A549 (cell line): ENCODE measurements around the gene SLIT3. TPM values are rescaled to one million over a fixed set of nuclear protein-coding genes. Genes with fewer than 3 reads are reported as not detected.

ENCODE experiments used
- ATAC-seq, 2 experiments: fragments of 200-7000 bp in 1 of 2; fragments of >200 bp in 1 of 2; cut with Nextera tagmentation in 1 of 2; cut with Tn5 transposase in 1 of 2; 3 replicates each; pipeline versions ENCODE4 v1.8.0 to v1.9.1; 2018 to 2020; ENCODE audit warnings: mild to moderate bottlenecking in 1 of 2, moderate library complexity in 1 of 2
- CTCF ChIA-PET: fragments of 300-600 bp; sonication (Branson Sonifier 250); formaldehyde crosslinking; extraction: SDS; loops from one replicate; lab custom pipeline; 2021; ENCODE audit warnings: antibody characterized with exemption, inconsistent platforms; lab: Yijun Ruan, JAX
- POLR2A ChIA-PET: fragments of 350-600 bp; formaldehyde crosslinking; extraction: SDS; loops from one replicate; lab custom pipeline; 2021; ENCODE audit warnings: antibody characterized with exemption, inconsistent platforms; lab: Yijun Ruan, JAX
- DNase-seq, 2 experiments: peaks; one replicate each; pipeline versions ENCODE4 v3.0.0 to v3.0.0-alpha.2; 2011 to 2016; ENCODE audit warnings: low read depth in 1 of 2, low spot score in 1 of 2
- FAIRE-seq: peaks from 2 replicates; lab custom pipeline; 2011; peaks lifted over from hg19 to GRCh38; lab: Jason Lieb, UNC
- H3K27ac ChIP-seq, 2 experiments: fragments of >200 bp; sonication (Bioruptor Twin); formaldehyde crosslinking; 3 replicates each; pipeline ENCODE4 v1.5.1; 2016 to 2017
- H3K4me1 ChIP-seq: fragments of >200 bp; sonication (Bioruptor Twin); formaldehyde crosslinking; 3 replicates; pipeline ENCODE4 v1.6.1; 2016
- H3K4me2 ChIP-seq: fragments of >200 bp; sonication (Bioruptor Twin); formaldehyde crosslinking; 3 replicates; pipeline ENCODE4 v1.6.1; 2016
- H3K4me3 ChIP-seq: fragments of >200 bp; sonication (Bioruptor Twin); formaldehyde crosslinking; 3 replicates; pipeline ENCODE4 v1.5.1; 2016
- H3K9me3 ChIP-seq: fragments of >200 bp; sonication (Bioruptor Twin); formaldehyde crosslinking; 3 replicates; pipeline ENCODE4 v1.6.1; 2016
- ATOH8 ChIP-seq: fragments of 250-450 bp; sonication (Bioruptor Pico); IDR thresholded peaks from 2 replicates; pipeline ENCODE4 v1.5.0; 2020; ENCODE audit warnings: low read depth, mild to moderate bottlenecking, moderate library complexity
- BCL3 ChIP-seq: fragments of >200 bp; sonication (Bioruptor Twin); formaldehyde crosslinking; IDR thresholded peaks from 3 replicates; pipeline ENCODE4 v1.6.1; 2016
- CBX8 ChIP-seq: fragments of 200-600 bp; sonication (generic); IDR thresholded peaks from 2 replicates; pipeline ENCODE4 v1.6.1; 2016
- E2F6 ChIP-seq: IDR thresholded peaks from 2 replicates; pipeline ENCODE4 v1.6.1; 2012; ENCODE audit warnings: low read depth, borderline replicate concordance
- EHF ChIP-seq: fragments of 250-450 bp; sonication (Bioruptor Pico); IDR thresholded peaks from 2 replicates; pipeline ENCODE4 v1.5.0; 2020; ENCODE audit warnings: mild to moderate bottlenecking
- EP300 ChIP-seq, 2 experiments: fragments of >200 bp; sonication (Bioruptor Twin); formaldehyde crosslinking; IDR thresholded peaks; 2 replicates in 1 of 2; 3 replicates in 1 of 2; pipeline ENCODE4 v1.6.1; 2016 to 2017
- ESRRA ChIP-seq: fragments of 150-350 bp; IDR thresholded peaks from 2 replicates; pipeline ENCODE4 v1.6.1; 2014; ENCODE audit warnings: mild to moderate bottlenecking, low read length, borderline replicate concordance
- FOSL2 ChIP-seq, 2 experiments: fragments of 450-650 bp in 1 of 2; fragments of >200 bp in 1 of 2; sonication (Bioruptor Twin) in 1 of 2; formaldehyde crosslinking; IDR thresholded peaks; 2 replicates each; pipeline versions ENCODE4 v1.5.0 to v1.6.1; 2016 to 2020; ENCODE audit warnings: mild to moderate bottlenecking in 1 of 2, moderate library complexity in 1 of 2
- HOXB5 ChIP-seq: fragments of 250-450 bp; sonication (Bioruptor Pico); IDR thresholded peaks from 2 replicates; pipeline ENCODE4 v1.5.0; 2020; ENCODE audit warnings: mild to moderate bottlenecking, moderate library complexity
- JUN ChIP-seq, 2 experiments: fragments of >200 bp; sonication (Bioruptor Twin); formaldehyde crosslinking; IDR thresholded peaks; 2 replicates in 1 of 2; 3 replicates in 1 of 2; pipeline ENCODE4 v1.6.1; 2016 to 2017
- KDM1A ChIP-seq: fragments of 200-600 bp; sonication (generic); IDR thresholded peaks from 2 replicates; pipeline ENCODE4 v1.6.1; 2016; ENCODE audit warnings: low read depth, mild to moderate bottlenecking
- KDM5A ChIP-seq: fragments of 200-600 bp; sonication (generic); IDR thresholded peaks from 2 replicates; pipeline ENCODE4 v1.6.1; 2016; ENCODE audit warnings: antibody characterized with exemption, mild to moderate bottlenecking
- MAFK ChIP-seq: fragments of 450-650 bp; IDR thresholded peaks from 2 replicates; pipeline ENCODE4 v1.6.1; 2014; ENCODE audit not compliant: partially characterized antibody
- MYC ChIP-seq: IDR thresholded peaks from 2 replicates; pipeline ENCODE4 v1.6.1; 2012; ENCODE audit warnings: mild to moderate bottlenecking, inconsistent platforms, low read length, improper control_type of control experiment, borderline replicate concordance
- NFE2L2 ChIP-seq: fragments of 150-350 bp; conservative IDR thresholded peaks from 2 replicates; pipeline ENCODE4 v1.6.1; 2014; ENCODE audit warnings: low read length
- NPAS2 ChIP-seq: fragments of 250-450 bp; sonication (Bioruptor Pico); IDR thresholded peaks from 2 replicates; pipeline ENCODE4 v1.8.0; 2022; ENCODE audit warnings: mild to moderate bottlenecking, moderate library complexity, borderline replicate concordance
- PBX3 ChIP-seq: IDR thresholded peaks from 2 replicates; pipeline ENCODE4 v1.6.1; 2012
- PHF8 ChIP-seq: fragments of 200-600 bp; sonication (generic); IDR thresholded peaks from 2 replicates; pipeline ENCODE4 v1.6.1; 2016; ENCODE audit warnings: low read depth, mild to moderate bottlenecking, antibody characterized with exemption, moderate library complexity, borderline replicate concordance
- POLR2A ChIP-seq: IDR thresholded peaks from 2 replicates; pipeline ENCODE4 v1.6.1; 2012; ENCODE audit warnings: mild to moderate bottlenecking, low read length
- POLR2AphosphoS2 ChIP-seq: conservative IDR thresholded peaks from 2 replicates; pipeline ENCODE4 v1.6.1; 2012; ENCODE audit warnings: low read length, improper control_type of control experiment, inconsistent platforms
- RARB ChIP-seq: fragments of 250-450 bp; sonication (Bioruptor Pico); IDR thresholded peaks from 2 replicates; pipeline ENCODE4 v1.8.0; 2021; ENCODE audit warnings: mild to moderate bottlenecking, moderate library complexity
- RFX5 ChIP-seq: fragments of 450-650 bp; IDR thresholded peaks from 2 replicates; pipeline ENCODE4 v1.7.1; 2014; ENCODE audit warnings: antibody characterized with exemption, mild to moderate bottlenecking, moderate library complexity
- RNF2 ChIP-seq: fragments of 200-600 bp; sonication (generic); IDR thresholded peaks from 2 replicates; pipeline ENCODE4 v1.6.1; 2016; ENCODE audit warnings: low read depth, mild to moderate bottlenecking, antibody characterized with exemption, moderate library complexity, borderline replicate concordance
- TFCP2L1 ChIP-seq: fragments of 250-450 bp; sonication (Bioruptor Pico); IDR thresholded peaks from 2 replicates; pipeline ENCODE4 v1.5.0; 2021; ENCODE audit warnings: mild to moderate bottlenecking
- USF2 ChIP-seq: fragments of 450-650 bp; IDR thresholded peaks from 2 replicates; pipeline ENCODE4 v1.6.1; 2014; ENCODE audit warnings: antibody characterized with exemption
- ZSCAN20 ChIP-seq: fragments of 250-450 bp; sonication (Bioruptor Pico); IDR thresholded peaks from 2 replicates; pipeline ENCODE4 v1.8.0; 2022; ENCODE audit warnings: mild to moderate bottlenecking, moderate library complexity
- WGBS: methylation state at CpG from one replicate; pipeline ENCODE4 v1.1.6; 2017; ENCODE audit errors: missing lambda C conversion rate; 5-methylcytosine and 5-hydroxymethylcytosine counted together
- polyA plus RNA-seq, 4 experiments: library from polyadenylated mRNA; depleted of rRNA in 3 of 4; stranded (reverse); fragments of >200 nt; fragmentation: RNase III in 1 of 4; extraction: RNeasy Plus Mini Kit Qiagen cat#74134 plus additional on column Dnase treatment in 1 of 4; gene quantifications; 2 replicates in 3 of 4; 3 replicates in 1 of 4; pipeline ENCODE4 v1.2.3, GENCODE V29; 2011 to 2017

The SLIT3 gene
- polyA plus RNA-seq, 2 of the 4 experiments (the other 2 are of a cell fraction): 12.7 to 22.9 TPM

- Histone ChIP-seq H3K27ac (no peak overlapping the region), H3K4me1 (no peaks in the 10 kb centered on the region), H3K4me3 (no peak overlapping the region), H3K9me3 (no peaks in the 10 kb centered on the region), H3K4me2 (no peak overlapping the region)
- ChIA-PET POLR2A (no interaction called here), CTCF (no interaction called here)
- TF ChIP-seq TFCP2L1 (CRISPR knock-in tag) (no peak), RARB (no peak), POLR2AphosphoS2 (no peak), FOSL2 (IDR thresholded peaks at IDR 0.05) (no peak), FOSL2 (CRISPR knock-in tag; IDR thresholded peaks at IDR 0.05) (no peak), USF2 (no peak), NFE2L2 (no peak), EP300 (IDR thresholded peaks at IDR 0.05) (no peak), KDM5A (no peak), PHF8 (no peak), CBX8 (no peak), RFX5 (no peak), POLR2A (no peak), PBX3 (no peak), RNF2 (no peak), NPAS2 (no peak), ATOH8 (CRISPR knock-in tag) (no peak), ESRRA (no peak)
- ATAC-seq (no peak), FAIRE-seq (no peak), DNase-seq (no peak)
- 90% methylated on average over 5 of the region's 5 CpGs for WGBS
Observed at GRCh38 chr5:168850683-168851082, 450.3 kb downstream of the SLIT3 start.

- H3K4me3 ChIP-seq: no peak overlapping the region
- TF ChIP-seq MYC (no peak), MAFK (peak; percentile 12), TFCP2L1 (CRISPR knock-in tag) (no peak)
- TF ChIP-seq, all 56 proteins: peak for 1
- Histone ChIP-seq H3K4me2 (no peak overlapping the region), H3K4me1 (no peaks in the 10 kb centered on the region), H3K9me3 (no peaks in the 10 kb centered on the region), H3K27ac (no peak overlapping the region)
- DNase-seq (no peak), FAIRE-seq (no peak), ATAC-seq (no peak)
- 78% methylated on average over 8 of the region's 8 CpGs for WGBS
- POLR2A ChIA-PET: no interaction called here
- CTCF ChIA-PET: interaction anchor here (0.5 kb wide), 1 partner anchor 735 kb away, joined by 3 read pairs; the partner anchor contains the start of gene SPDL1
Observed at GRCh38 chr5:168848569-168848968, 452.4 kb downstream of the SLIT3 start.

- Histone ChIP-seq H3K4me2 (no peak overlapping the region), H3K4me1 (no peaks in the 10 kb centered on the region), H3K27ac (no peak overlapping the region), H3K4me3 (no peak overlapping the region), H3K9me3 (no peaks in the 10 kb centered on the region)
- CTCF ChIA-PET: interaction anchor here (0.6 kb wide), 1 partner anchor 339 kb away, joined by 3 read pairs; no protein-coding TSS in a partner anchor
- ATAC-seq (no peak), DNase-seq (no peak), FAIRE-seq (no peak)
- 83% methylated on average over 10 of the region's 10 CpGs for whole genome bisulfite sequencing
- TF ChIP-seq HOXB5 (CRISPR knock-in tag) (no peak), ZSCAN20 (no peak), KDM1A (no peak), JUN (IDR thresholded peaks at IDR 0.05) (no peak), RNF2 (no peak), EHF (no peak), BCL3 (no peak), E2F6 (no peak)
- POLR2A ChIA-PET: no interaction called here
Observed at GRCh38 chr5:168847511-168848073, 453.3 kb downstream of the SLIT3 start.
